ENCODE results near the gene HES1.
"Not testable (repeated sequence)": the region's sequence is repeated elsewhere in the genome, so short reads cannot be mapped to it uniquely, and the experiment has no call there.

Gene HES1, protein sequence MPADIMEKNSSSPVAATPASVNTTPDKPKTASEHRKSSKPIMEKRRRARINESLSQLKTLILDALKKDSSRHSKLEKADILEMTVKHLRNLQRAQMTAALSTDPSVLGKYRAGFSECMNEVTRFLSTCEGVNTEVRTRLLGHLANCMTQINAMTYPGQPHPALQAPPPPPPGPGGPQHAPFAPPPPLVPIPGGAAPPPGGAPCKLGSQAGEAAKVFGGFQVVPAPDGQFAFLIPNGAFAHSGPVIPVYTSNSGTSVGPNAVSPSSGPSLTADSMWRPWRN

DNA sequence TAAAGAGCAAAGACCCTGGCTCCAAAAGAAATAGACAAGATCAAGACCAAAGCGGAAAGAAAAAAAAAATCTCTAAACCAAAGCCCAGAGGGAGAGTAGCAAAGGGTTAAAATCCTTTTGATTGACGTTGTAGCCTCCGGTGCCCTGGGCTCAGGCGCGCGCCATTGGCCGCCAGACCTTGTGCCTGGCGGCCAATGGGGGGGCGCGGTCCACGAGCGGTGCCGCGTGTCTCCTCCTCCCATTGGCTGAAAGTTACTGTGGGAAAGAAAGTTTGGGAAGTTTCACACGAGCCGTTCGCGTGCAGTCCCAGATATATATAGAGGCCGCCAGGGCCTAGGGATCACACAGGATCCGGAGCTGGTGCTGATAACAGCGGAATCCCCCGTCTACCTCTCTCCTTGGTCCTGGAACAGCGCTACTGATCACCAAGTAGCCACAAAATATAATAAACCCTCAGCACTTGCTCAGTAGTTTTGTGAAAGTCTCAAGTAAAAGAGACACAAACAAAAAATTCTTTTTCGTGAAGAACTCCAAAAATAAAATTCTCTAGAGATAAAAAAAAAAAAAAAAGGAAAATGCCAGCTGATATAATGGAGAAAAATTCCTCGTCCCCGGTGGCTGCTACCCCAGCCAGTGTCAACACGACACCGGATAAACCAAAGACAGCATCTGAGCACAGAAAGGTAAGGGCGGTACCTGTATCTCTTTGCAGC is at the start of gene HES1:
TSS of gene HES1 (plus strand) at position 343 of the 713 bp plus-strand sequence. CDS start at position 576, 233 bp downstream.
- peak; percentile 95 for DNase-seq

DNA sequence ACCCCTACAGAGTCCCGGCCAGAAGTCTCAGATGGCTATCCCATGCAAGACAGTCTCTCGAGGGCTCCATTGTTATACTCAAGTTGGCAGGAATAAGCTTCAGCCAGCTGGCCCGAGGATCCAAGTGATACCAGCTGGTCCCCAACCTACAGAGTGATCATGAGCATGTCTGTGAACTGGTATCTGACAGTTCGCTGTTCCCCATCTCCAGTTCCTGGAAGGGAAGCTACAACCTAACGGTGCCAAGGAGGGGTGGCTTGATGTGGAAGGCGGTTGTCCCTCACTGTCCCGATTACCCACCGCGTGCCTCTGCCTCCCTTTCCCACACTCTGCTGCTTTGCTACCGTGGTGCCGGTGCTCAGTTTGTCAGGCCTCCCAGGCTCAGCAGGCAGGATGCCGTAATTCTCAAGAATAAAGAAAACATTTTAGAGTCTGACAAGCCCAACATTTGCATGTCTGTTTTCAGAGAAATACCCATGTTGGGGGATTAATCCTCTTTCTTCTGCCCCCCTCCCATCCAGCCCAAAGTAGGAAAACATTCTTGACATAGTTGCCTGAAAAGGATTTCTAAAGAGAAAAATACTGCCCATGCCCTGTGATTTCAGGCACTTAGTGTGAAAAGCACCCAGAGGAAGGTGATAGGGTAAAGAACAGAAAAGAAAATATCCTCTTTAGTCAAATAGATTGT is 49.4 kb upstream of the HES1 start:
- DNase-seq, result no peak

- DNase-seq, result no peak
Measured at GRCh38 chr3:194087280-194087679, 48.7 kb upstream of the HES1 start.

DNA sequence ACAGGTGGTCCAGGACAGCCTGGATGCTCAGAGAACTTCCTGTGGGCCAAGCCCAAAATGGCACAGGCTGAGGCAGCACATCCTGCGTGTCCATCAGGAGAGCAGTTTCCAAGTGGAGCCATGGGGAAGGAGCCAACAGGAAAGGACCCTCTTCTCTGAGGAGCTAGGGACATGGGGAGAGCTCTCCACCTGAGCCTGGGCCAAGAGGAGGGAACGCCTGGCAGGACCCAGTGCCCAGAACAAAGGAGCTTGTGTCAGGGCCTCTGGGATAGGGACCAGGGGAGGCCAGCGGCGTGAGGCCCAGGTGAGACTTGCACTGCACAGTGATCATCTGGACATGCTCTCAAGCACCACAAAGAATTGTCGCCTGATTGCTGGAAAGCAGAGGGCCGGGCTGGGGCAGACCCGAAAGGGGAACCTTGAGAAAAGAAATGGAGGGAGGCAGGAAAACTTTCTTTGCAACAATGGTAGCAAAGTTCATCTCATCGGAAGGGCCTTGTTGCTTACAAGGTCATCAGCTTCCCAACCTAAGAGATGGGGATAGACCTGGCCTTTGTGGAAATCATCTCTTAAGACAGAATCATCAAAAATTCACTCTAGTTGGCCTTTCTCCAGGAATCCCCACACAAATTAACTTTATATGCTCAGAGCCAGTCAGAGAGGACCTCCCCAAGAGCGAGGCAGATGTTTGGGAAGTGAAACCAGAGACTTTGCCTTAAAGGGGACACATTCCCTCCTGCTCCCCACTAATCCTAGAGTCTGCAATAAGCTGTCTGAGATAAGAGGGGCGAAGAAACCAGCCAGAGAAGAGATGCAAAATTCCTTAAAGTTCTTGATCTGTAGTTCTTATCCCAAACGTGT is 47.7 kb upstream of the HES1 start:
- DNase-seq, result no peak

GRCh38 chr3:194089357-194090177 is 46.4 kb upstream of the HES1 start:
- peak; percentile 73 for DNase-seq

DNA sequence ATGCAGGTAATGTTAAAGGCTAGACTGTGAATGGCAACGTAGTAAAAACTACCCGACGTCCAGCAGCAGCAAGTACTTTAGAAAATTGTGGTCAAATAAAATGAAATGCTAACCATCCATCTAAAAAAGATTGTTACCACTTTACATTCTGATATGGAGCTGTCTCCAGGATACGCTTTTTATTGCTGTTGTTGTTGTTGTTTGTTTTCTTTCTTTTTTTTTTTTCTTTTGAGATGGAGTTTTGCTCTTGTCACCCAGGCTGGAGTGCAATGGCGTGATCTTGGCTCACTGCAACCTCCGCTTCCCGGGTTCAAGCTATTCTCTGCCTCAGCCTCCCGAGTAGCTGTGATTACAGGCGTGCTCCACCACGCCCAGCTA is 45.8 kb upstream of the HES1 start:
- not testable (repeated sequence) for DNase-seq

GRCh38 chr3:194090716-194091115 is 45.2 kb upstream of the HES1 start:
- no peak for DNase-seq

DNA sequence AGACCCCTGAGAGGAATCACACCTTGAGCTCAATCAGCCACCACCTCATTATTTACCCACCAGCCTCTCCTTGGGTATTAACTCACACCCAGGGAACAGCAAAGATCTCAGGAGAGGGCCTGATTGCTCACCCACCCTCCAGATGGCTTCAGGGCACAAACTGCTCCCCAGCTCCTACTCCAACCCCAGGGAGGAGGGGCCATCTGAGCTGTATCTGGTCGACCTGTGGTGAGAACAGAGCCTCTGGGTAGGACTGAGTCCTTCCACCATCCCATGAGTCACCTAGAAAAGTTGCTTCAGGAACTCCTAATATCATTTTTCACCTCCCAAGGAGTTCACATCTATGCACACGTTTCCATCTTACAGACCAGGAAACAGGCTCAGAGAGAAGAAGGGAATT is 44.8 kb upstream of the HES1 start:
- DNase-seq, result no peak

GRCh38 chr3:194091897-194092296 is 44.1 kb upstream of the HES1 start:
- DNase-seq, result not testable (repeated sequence)

DNA sequence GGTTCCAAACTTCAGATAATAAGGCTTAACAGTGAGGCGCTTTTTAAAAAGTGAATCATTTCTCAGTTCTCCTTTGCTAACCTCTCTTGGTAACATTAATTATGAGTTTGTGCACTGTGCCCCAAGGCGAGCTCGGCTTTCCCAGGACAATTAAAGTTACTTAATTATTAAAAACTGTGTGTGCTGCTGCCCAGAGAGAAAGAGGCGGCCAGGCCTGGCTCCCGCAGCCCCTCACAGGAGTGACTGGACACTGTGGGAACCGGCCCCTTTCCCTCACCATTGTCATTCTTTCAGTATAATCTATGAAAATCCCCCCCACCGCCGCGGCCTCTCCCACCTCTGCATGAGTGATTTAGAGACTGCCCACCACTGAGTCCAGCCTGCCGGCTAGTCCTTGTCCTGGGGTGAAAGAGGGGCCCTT is 43.1 kb upstream of the HES1 start:
- no peak for DNase-seq

DNA sequence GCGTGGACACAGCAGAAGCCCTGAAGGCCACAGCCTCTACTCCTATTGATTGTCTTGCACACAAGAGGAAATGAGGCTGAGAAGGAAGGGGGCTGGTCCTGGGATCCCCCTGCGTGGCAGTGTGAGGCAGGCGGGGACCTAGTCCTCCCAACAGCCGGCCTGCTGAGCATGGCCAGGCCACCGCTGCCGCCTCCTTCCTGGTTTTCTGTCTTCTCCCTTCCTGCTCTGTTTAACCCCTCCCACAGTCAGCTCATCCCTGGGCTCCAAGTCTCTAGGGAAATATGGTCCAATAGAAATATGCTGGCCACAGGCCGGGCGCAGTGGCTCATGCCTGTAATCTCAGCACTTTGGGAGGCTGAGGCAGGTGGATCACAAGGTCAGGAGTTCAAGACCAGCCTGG is 42.1 kb upstream of the HES1 start:
- no peak for DNase-seq

- DNase-seq, result no peak
Measured at GRCh38 chr3:194095464-194095863, 40.5 kb upstream of the HES1 start.

GRCh38 chr3:194095902-194096301 is 40.0 kb upstream of the HES1 start:
- no peak for DNase-seq

DNA sequence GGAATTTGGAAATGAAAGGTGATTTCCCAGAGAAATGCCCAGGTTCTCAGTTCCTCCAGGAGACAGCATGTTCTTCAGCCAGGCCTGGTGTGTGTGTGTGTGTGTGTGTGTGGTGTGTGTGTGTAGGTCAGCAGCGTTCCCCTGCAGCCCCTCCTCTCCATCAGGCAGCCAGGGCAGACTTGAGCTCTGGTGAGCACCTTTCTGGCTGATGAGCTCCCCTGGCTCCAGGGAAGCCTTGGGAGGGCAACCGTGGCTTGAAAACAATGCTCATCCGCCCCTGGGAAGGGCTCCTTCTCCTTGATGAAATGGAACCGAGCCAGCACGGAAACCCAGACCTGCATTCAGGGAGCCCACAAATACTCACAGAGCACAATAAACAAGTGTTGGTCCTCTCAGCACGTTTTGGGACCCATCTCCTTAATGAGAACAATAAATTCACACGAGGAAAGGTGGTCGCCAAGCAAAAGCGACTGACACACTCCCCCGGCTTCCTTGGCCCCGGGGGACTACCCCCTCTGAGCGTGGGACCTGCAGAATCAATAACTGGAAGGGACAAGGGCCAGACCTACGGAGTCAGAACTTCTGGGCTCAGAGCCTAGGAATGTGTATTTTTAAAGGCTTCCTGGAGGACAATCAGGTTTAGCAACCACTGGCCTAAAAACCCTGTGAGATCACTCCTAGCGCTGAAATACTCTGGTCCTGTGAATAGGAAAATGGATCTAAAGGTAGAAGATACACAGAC is 38.6 kb upstream of the HES1 start:
- no peak for DNase-seq

DNA sequence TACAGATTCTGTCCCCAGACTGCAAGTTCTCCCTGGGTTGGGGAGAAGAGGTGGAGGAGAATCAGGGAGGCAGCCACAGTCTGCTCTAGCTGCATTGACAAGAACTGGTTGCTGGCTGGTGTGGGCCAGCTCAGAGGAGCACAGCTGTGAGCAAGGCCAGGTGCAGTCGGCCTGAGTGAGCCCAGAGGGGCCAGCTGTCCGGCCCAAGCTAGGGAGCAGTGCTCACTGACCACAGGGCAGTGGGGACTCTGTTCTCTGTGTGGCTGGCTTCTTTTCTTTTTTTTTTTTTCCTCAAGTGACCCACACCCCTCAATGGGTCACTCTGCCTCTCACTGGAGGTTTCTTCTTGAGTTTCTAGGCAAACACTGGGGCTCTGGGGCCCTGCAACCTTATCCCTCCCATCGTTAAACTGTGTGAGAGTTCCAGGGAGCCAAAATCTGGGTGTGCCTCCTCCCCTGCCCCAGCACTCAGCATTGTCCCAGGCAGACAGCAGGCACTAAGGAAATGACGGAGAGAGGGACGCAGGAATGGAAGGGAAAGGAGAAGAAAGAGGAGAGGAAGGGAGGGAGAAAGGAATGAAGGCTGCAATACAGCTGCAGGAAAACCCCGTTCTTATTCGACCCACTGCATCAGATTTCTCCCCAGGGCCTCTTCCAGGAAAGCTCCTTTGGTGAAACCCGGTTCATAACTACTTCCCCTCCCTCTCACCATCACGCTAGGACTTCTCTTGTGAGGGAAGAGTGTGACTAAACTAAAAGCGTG is 37.7 kb upstream of the HES1 start:
- peak; percentile 40 for DNase-seq

DNA sequence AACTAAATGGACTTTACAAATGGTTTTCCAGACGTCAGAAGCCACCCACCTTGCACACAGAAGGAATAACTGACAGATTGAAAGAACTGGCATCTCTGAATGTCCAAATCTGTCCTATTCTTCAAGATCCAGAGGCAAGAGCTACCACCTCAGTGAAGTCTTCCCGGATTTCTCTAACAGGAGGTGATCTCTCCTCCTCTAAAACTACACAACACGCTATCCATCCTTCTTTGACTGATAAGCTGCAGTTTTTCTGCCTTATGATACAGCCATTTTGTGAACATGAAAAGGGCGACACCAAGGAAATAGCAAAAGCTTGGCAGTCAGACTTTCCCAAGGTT is 37.1 kb upstream of the HES1 start:
- no peak for DNase-seq

DNA sequence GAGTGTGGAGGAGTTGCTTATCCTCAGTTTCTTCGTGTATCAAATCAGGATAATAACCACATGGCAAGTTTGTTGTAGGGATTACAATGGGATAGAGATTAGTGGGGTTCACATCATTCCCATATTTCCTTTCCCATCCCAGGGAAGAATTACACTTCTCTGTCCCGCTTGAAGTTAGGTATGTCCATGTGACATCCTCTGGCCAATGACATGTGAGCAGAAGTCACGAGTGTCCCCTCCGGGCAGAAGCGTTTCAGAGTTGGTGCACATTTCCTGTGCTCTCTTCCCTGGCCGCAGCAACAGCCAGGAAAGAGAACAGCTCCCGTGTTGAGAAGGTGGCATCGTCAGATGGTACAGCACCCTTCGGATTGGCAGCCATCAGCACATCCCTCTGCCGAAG is 36.7 kb upstream of the HES1 start:
- no peak for DNase-seq

GRCh38 chr3:194100856-194101390 is 35.0 kb upstream of the HES1 start:
- DNase-seq, result no peak

- DNase-seq, result no peak
Measured at GRCh38 chr3:194101592-194102432, 34.1 kb upstream of the HES1 start.
